H1 (cell line): ENCODE data around the gene TMEM79. TPM values are rescaled to one million over a fixed set of nuclear protein-coding genes. Genes with fewer than 3 reads are reported as not detected.

Experiments
- CTCF ChIA-PET: fragments of 300-600 bp; sonication (Branson Sonifier 250); formaldehyde crosslinking; loops from one replicate; lab custom pipeline; 2021; ENCODE audit not compliant: partially characterized antibody; lab: Charles Lee
- POLR2A ChIA-PET: fragments of 300-600 bp; sonication (Branson Sonifier 250); formaldehyde crosslinking; loops from one replicate; lab custom pipeline; 2021; ENCODE audit warnings: inconsistent platforms; ENCODE audit not compliant: partially characterized antibody; lab: Charles Lee
- DNase-seq, 2 experiments: peaks; one replicate each; pipeline versions ENCODE4 v3.0.0 to v3.0.0-alpha.2; 2010 to 2022; ENCODE audit warnings: low spot score in 2 of 2, low read depth in 1 of 2, mixed read lengths in 1 of 2
- FAIRE-seq: peaks from 2 replicates; lab custom pipeline; 2011; peaks lifted over from hg19 to GRCh38; lab: Jason Lieb, UNC
- H2AFZ ChIP-seq: 2 replicates; pipeline ENCODE4 v1.8.1; 2012; ENCODE audit warnings: low read length, inconsistent platforms
- H2AK5ac ChIP-seq: 2 replicates; pipeline ENCODE4 v1.6.1; 2013; ENCODE audit warnings: low read depth, low read length
- H2BK120ac ChIP-seq: replicated peaks from 2 replicates; pipeline ENCODE3; 2013; ENCODE audit warnings: low read depth, low read length, inconsistent platforms
- H2BK12ac ChIP-seq: 2 replicates; pipeline ENCODE4 v1.6.1; 2013; ENCODE audit warnings: low read depth, low read length
- H2BK15ac ChIP-seq: 2 replicates; pipeline ENCODE4 v1.6.1; 2013; ENCODE audit warnings: low read length
- H2BK20ac ChIP-seq: 2 replicates; pipeline ENCODE4 v1.6.1; 2013; ENCODE audit warnings: low read length
- H2BK5ac ChIP-seq: 2 replicates; pipeline ENCODE4 v1.6.1; 2013; ENCODE audit warnings: low read depth, low read length
- H3K14ac ChIP-seq: 2 replicates; pipeline ENCODE4 v1.6.1; 2013; ENCODE audit warnings: inconsistent platforms; ENCODE audit not compliant: insufficient read length
- H3K18ac ChIP-seq: 2 replicates; pipeline ENCODE4 v1.6.1; 2013; ENCODE audit warnings: low read length; ENCODE audit errors: extremely low read depth
- H3K23ac ChIP-seq: 2 replicates; pipeline ENCODE4 v1.6.1; 2013; ENCODE audit warnings: inconsistent platforms; ENCODE audit not compliant: insufficient read length
- H3K23me2 ChIP-seq: 2 replicates; pipeline ENCODE4 v1.6.1; 2013; ENCODE audit warnings: low read depth, low read length
- H3K27ac ChIP-seq: 2 replicates; pipeline ENCODE4 v1.6.1; 2011; ENCODE audit warnings: low read depth, low read length, inconsistent platforms
- H3K27me3 ChIP-seq, 4 experiments: replicated peaks in 1 of 4; 1 replicate in 1 of 4; 2 replicates in 3 of 4; pipeline versions ENCODE4 v1.6.1 to v1.8.1; 2011 to 2013; ENCODE audit warnings: low read length in 3 of 4, mild to moderate bottlenecking in 3 of 4, inconsistent platforms in 2 of 4, mixed read lengths in 2 of 4, moderate library complexity in 1 of 4; ENCODE audit not compliant: control insufficient read depth in 3 of 4, insufficient read depth in 3 of 4; ENCODE audit errors: extremely low read depth in 1 of 4
- H3K36me3 ChIP-seq, 4 experiments: 2 replicates each; pipeline versions ENCODE4 v1.6.1 to v1.8.1; 2011 to 2013; ENCODE audit warnings: mild to moderate bottlenecking in 4 of 4, low read length in 3 of 4, moderate library complexity in 2 of 4, control low read depth in 1 of 4, inconsistent platforms in 1 of 4; ENCODE audit not compliant: insufficient read depth in 4 of 4, control insufficient read depth in 2 of 4
- H3K4ac ChIP-seq: replicated peaks from 2 replicates; pipeline ENCODE3; 2013; ENCODE audit warnings: low read length, low read depth, mixed read lengths, inconsistent platforms; ENCODE audit not compliant: insufficient read length
- H3K4me1 ChIP-seq, 4 experiments: replicated peaks in 1 of 4; 1 replicate in 1 of 4; 2 replicates in 3 of 4; pipeline versions ENCODE4 v1.6.1 to v1.8.1; 2011 to 2013; ENCODE audit warnings: low read length in 3 of 4, inconsistent platforms in 2 of 4, mixed read lengths in 1 of 4; ENCODE audit not compliant: insufficient read depth in 4 of 4, control insufficient read depth in 3 of 4
- H3K4me2 ChIP-seq, 2 experiments: 2 replicates each; pipeline versions ENCODE4 v1.6.1 to v1.8.1; 2011 to 2013; ENCODE audit warnings: low read depth in 2 of 2, low read length in 2 of 2, control low read depth in 1 of 2, inconsistent platforms in 1 of 2, mild to moderate bottlenecking in 1 of 2; ENCODE audit not compliant: insufficient read depth in 1 of 2
- H3K4me3 ChIP-seq, 4 experiments: fragments of 200-600, 300-600 bp in 1 of 4; sonication (generic), shearing (Covaris generic), sonication (Bioruptor Twin) in 1 of 4; 2 replicates each; pipeline versions ENCODE4 v1.5.1 to v1.8.1; 2011 to 2016; ENCODE audit warnings: low read length in 4 of 4, low read depth in 3 of 4, control low read depth in 2 of 4, inconsistent platforms in 2 of 4, mild to moderate bottlenecking in 2 of 4, mixed read lengths in 1 of 4, moderate library complexity in 1 of 4; ENCODE audit not compliant: insufficient read depth in 2 of 4; ENCODE audit errors: extremely low read depth in 1 of 4
- H3K56ac ChIP-seq: replicated peaks from 2 replicates; pipeline ENCODE3; 2013; ENCODE audit warnings: low read depth, mild to moderate bottlenecking, mixed read lengths, low read length, inconsistent platforms; ENCODE audit not compliant: insufficient read length
- H3K79me1 ChIP-seq: 2 replicates; pipeline ENCODE4 v1.6.1; 2013; ENCODE audit warnings: low read depth, low read length, control low read depth
- H3K79me2 ChIP-seq, 2 experiments: 2 replicates each; pipeline versions ENCODE4 v1.6.1 to v1.8.1; 2012 to 2013; ENCODE audit warnings: low read length in 2 of 2, mild to moderate bottlenecking in 2 of 2, inconsistent platforms in 1 of 2; ENCODE audit not compliant: insufficient read depth in 2 of 2, control insufficient read depth in 1 of 2
- H3K9ac ChIP-seq, 4 experiments: replicated peaks in 1 of 4; 1 replicate in 1 of 4; 2 replicates in 3 of 4; pipeline versions ENCODE4 v1.6.1 to v1.8.1; 2011 to 2013; ENCODE audit warnings: low read depth in 3 of 4, low read length in 3 of 4, control low read depth in 2 of 4, mild to moderate bottlenecking in 2 of 4, moderate library complexity in 2 of 4, inconsistent platforms in 1 of 4; ENCODE audit errors: extremely low read depth in 1 of 4
- H3K9me3 ChIP-seq, 2 experiments: 2 replicates each; pipeline versions ENCODE4 v1.6.1 to v1.8.1; 2012 to 2013; ENCODE audit warnings: mild to moderate bottlenecking in 2 of 2, moderate library complexity in 2 of 2, control low read depth in 1 of 2, inconsistent platforms in 1 of 2, low read depth in 1 of 2, low read length in 1 of 2, mixed read lengths in 1 of 2; ENCODE audit not compliant: insufficient read depth in 2 of 2
- H4K20me1 ChIP-seq, 2 experiments: replicated peaks in 1 of 2; 2 replicates each; pipeline versions ENCODE3 to v1.8.1; 2011 to 2013; ENCODE audit warnings: inconsistent platforms in 2 of 2, low read length in 2 of 2, mild to moderate bottlenecking in 1 of 2; ENCODE audit not compliant: insufficient read depth in 2 of 2, control insufficient read depth in 1 of 2
- H4K5ac ChIP-seq: 2 replicates; pipeline ENCODE4 v1.6.1; 2013; ENCODE audit warnings: low read length, low read depth, mixed read lengths, inconsistent platforms; ENCODE audit not compliant: insufficient read length
- H4K8ac ChIP-seq: 2 replicates; pipeline ENCODE4 v1.8.0; 2013; ENCODE audit warnings: mild to moderate bottlenecking, moderate library complexity, low read length, inconsistent platforms; ENCODE audit not compliant: insufficient read depth; ENCODE audit errors: extremely low read depth
- H4K91ac ChIP-seq: replicated peaks from 2 replicates; pipeline ENCODE3; 2013; ENCODE audit warnings: low read length, mixed read lengths, inconsistent platforms; ENCODE audit not compliant: insufficient read length
- BACH1 ChIP-seq: IDR thresholded peaks from 2 replicates; pipeline ENCODE4 v1.6.1; 2012; ENCODE audit warnings: low read length, improper control_type of control experiment
- WGBS, 2 experiments: shearing (Covaris generic) in 1 of 2; methylation state at CpG; one replicate each; pipeline versions ENCODE4 v1.1.6 to v1.1.7; 2013 to 2015; ENCODE audit warnings: low lambda C conversion rate in 2 of 2, mixed read lengths in 2 of 2, inconsistent platforms in 1 of 2, low coverage in 1 of 2, missing lambda C conversion rate in 1 of 2; ENCODE audit not compliant: insufficient replicate concordance in 2 of 2, insufficient coverage in 1 of 2, insufficient read length in 1 of 2; ENCODE audit errors: extremely low coverage in 1 of 2, missing lambda C conversion rate in 1 of 2; 5-methylcytosine and 5-hydroxymethylcytosine counted together
- polyA plus RNA-seq, 7 experiments: library from polyadenylated mRNA; depleted of rRNA in 3 of 7; stranded (reverse) in 5 of 7; unstranded in 2 of 7; fragments of >200 nt in 5 of 7; fragments of 200-250 nt in 2 of 7; gene quantifications; 1 replicate in 5 of 7; 2 replicates in 1 of 7; 4 replicates in 1 of 7; pipeline versions ENCODE4 v1.2.1 to v1.2.3, GENCODE V29; 2011 to 2013; ENCODE audit warnings: missing spikeins in 2 of 7, mixed read lengths in 2 of 7
- total RNA-seq: library from RNA; stranded (reverse); fragmentation: NEBNext Ultra II Directional; extraction: Animal tissue kit (Norgen Biotek cat#: 25700); gene quantifications from 2 replicates; pipeline ENCODE4 v1.2.1, GENCODE V29; 2021

Gene TMEM79
- total and polyA plus RNA-seq, 2 of the 8 experiments (the other 6 are each of a cell fraction or from before 2014, with no cell fraction given): 2.1 to 2.3 TPM

DNA sequence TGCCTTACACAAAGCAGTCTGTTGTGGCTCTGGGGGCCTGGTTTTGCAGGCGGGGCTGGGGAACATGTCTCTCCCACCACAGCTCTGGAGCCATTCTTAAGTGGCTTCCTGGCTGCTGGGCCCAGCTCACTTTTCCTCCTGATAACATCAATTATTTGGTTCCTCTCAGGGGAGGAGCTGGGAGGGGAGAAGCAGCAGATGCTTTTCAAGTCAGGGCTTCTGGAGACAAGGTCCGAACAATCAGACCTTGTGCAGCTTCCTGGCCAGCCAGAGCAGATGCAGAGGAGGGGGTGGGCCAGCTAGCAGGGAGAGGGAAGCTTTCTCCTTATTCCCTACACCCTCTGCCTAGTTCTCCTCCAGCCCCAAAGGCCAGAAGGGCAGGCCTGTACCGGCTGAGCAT is 32.6 kb upstream of the TMEM79 start:
- H4K8ac ChIP-seq: no peak overlapping the region; the same call in 1 of the 2 replicates
- no peaks in the 10 kb centered on the region for H3K27me3 ChIP-seq
- no peaks in the 10 kb centered on the region for H3K79me2 ChIP-seq
- H2AK5ac ChIP-seq: no peak overlapping the region
- peaks cover 0 to 4% of the 10 kb centered on the region in 2 experiments for H4K20me1 ChIP-seq
- no peak overlapping the region for H3K9ac ChIP-seq
- ChIA-PET POLR2A (interaction anchor here (0.5 to 11.8 kb wide), 10 partner anchors 9 to 113 kb away, joined by 3 to 102 read pairs (median 4); partner anchors contain the start of genes BGLAP, PMF1, SMG5 and TMEM79), CTCF (interaction anchor here (0.6 to 47.2 kb wide), 13 partner anchors 10 to 521 kb away, joined by 3 to 1265 read pairs (median 7); partner anchors contain the start of gene SEMA4A)
- H3K4me1 ChIP-seq: peaks cover 0 to 14% (median 6%) of the 10 kb centered on the region in 4 experiments
- no peak overlapping the region for H4K5ac ChIP-seq
- no peak overlapping the region for H3K18ac ChIP-seq
- no peaks in the 10 kb centered on the region for H3K9me3 ChIP-seq
- no peak overlapping the region for H3K4ac ChIP-seq
- no peak overlapping the region for H2BK20ac ChIP-seq
- H3K27ac ChIP-seq: no peak overlapping the region
- no peak overlapping the region for H3K4me3 ChIP-seq
- H2BK15ac ChIP-seq: no peak overlapping the region
- no peak for DNase-seq
- 93% methylated on average over 3 of the region's 3 CpGs; no CpG with 5 or more reads in 1 of the 2 experiments for WGBS, 2 experiments
- no peaks in the 10 kb centered on the region for H3K23me2 ChIP-seq
- no peak overlapping the region for H3K14ac ChIP-seq
- no peak overlapping the region for H3K23ac ChIP-seq
- no peak overlapping the region for H2AFZ ChIP-seq
- no peak overlapping the region for H2BK120ac ChIP-seq
- H3K79me1 ChIP-seq: no peaks in the 10 kb centered on the region; the same call in 1 of the 2 replicates
- H3K4me2 ChIP-seq: no peak overlapping the region
- no peak overlapping the region for H3K56ac ChIP-seq
- no peak for FAIRE-seq
- H2BK12ac ChIP-seq: no peak overlapping the region
- no peak overlapping the region for H2BK5ac ChIP-seq
- no peak overlapping the region for H4K91ac ChIP-seq
- H3K36me3 ChIP-seq: peaks cover 29 to 66% (median 47%) of the 10 kb centered on the region in 4 experiments
- TF ChIP-seq BACH1: no peak
